Cardiac muscle cell (in vitro differentiated cells and primary cell): ENCODE data around the gene ZNF134. TPM values are rescaled to one million over a fixed set of nuclear protein-coding genes. Genes with fewer than 3 reads are reported as not detected.
A peak's percentile ranks its signal among the peaks of the same experiment; 100 is the strongest.

Source experiments
- DNase-seq, 2 donors: peaks; one replicate each; pipeline versions ENCODE4 v3.0.0 to v3.0.0-alpha.2; 2010 to 2017; ENCODE audit warnings: low read depth in 1 of 2, low spot score in 1 of 2
- H3K27ac ChIP-seq: fragments of 200-600 bp; sonication (generic); 2 replicates; pipeline ENCODE4 v1.5.1; 2016
- H3K27me3 ChIP-seq: fragments of 200-600 bp; sonication (generic); 2 replicates; pipeline ENCODE4 v1.6.0; 2016; ENCODE audit warnings: control low read depth
- H3K36me3 ChIP-seq: fragments of 200-600 bp; sonication (generic); 2 replicates; pipeline ENCODE4 v1.5.1; 2016; ENCODE audit warnings: control low read depth
- H3K4me1 ChIP-seq: fragments of 200-600 bp; sonication (generic); 2 replicates; pipeline ENCODE4 v1.8.1; 2017; ENCODE audit warnings: low read depth, mild to moderate bottlenecking, mixed run types
- H3K4me3 ChIP-seq: fragments of 200-600 bp; sonication (generic); 2 replicates; pipeline ENCODE4 v1.5.1; 2016; ENCODE audit warnings: mild to moderate bottlenecking
- H3K9me3 ChIP-seq: fragments of 200-600 bp; sonication (generic); 2 replicates; pipeline ENCODE4 v1.5.1; 2017; ENCODE audit warnings: low read depth, mild to moderate bottlenecking, control low read depth
- polyA plus RNA-seq: library from polyadenylated mRNA; unstranded; fragments of >200 nt; fragmentation: Nextera tagmentation; extraction: Ambion mirVana; gene quantifications from 2 replicates; pipeline ENCODE4 v1.2.1, GENCODE V29; 2016
- total RNA-seq: library from RNA; depleted of rRNA; stranded (reverse); fragments of >200 nt; gene quantifications from 2 replicates; pipeline ENCODE4 v1.2.3, GENCODE V29; 2016
- TF ChIP-seq, protein P1 (sequence below): IDR thresholded peaks from 2 replicates; pipeline ENCODE4 v1.5.1; 2012; ENCODE audit warnings: low read depth, mild to moderate bottlenecking, low read length

ZNF134 gene
- total and polyA plus RNA-seq, 2 experiments from 2014 or later, result 18.6 to 76.0 TPM

DNA sequence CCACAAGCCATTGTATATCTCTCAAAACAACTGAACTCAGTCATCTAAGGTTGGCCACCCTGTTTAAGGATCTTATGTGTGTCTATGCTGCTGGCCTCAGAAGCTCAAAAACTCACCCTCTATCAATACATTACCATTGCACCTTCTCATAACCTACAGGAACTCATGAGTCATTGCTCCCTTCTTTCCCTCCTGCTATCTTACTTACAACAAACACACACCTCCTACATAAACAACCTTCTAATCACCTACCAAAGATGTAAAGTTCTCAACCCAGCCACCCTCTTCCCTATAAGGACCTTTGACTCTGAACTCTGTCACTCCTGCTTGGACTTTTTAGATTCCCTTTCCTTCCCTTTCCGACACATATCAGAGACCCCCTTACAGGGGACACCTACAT, 41.4 kb downstream of the ZNF134 start:
- Histone ChIP-seq H3K4me1 (no peaks in the 10 kb centered on the region), H3K4me3 (no peak overlapping the region), H3K36me3 (no peaks in the 10 kb centered on the region), H3K27ac (no peak overlapping the region), H3K27me3 (peaks cover 36% of the 10 kb centered on the region), H3K9me3 (no peaks in the 10 kb centered on the region)
- TF ChIP-seq, protein P1, sequence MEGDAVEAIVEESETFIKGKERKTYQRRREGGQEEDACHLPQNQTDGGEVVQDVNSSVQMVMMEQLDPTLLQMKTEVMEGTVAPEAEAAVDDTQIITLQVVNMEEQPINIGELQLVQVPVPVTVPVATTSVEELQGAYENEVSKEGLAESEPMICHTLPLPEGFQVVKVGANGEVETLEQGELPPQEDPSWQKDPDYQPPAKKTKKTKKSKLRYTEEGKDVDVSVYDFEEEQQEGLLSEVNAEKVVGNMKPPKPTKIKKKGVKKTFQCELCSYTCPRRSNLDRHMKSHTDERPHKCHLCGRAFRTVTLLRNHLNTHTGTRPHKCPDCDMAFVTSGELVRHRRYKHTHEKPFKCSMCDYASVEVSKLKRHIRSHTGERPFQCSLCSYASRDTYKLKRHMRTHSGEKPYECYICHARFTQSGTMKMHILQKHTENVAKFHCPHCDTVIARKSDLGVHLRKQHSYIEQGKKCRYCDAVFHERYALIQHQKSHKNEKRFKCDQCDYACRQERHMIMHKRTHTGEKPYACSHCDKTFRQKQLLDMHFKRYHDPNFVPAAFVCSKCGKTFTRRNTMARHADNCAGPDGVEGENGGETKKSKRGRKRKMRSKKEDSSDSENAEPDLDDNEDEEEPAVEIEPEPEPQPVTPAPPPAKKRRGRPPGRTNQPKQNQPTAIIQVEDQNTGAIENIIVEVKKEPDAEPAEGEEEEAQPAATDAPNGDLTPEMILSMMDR, result no peak
- no peak for DNase-seq

DNA sequence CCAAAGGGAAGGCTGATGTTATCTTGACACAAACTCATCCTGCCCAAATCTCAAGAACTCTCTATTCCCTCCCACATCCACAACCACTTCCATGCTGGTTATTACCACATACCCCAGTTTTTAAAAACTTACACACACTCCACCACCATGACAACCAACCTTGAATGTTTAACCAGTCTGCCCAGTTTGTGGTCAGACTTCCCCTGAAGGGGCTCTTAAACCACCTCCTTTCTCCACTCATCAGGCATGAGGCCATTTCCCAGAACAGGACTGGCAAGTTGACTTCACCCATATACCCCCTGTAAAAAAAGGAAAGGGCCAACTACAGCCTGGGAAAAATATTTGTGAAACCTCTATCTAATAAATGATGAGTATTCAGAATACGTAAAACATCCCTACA, 42.3 kb downstream of the ZNF134 start:
- H3K4me1 ChIP-seq, result no peaks in the 10 kb centered on the region
- H3K27me3 ChIP-seq, result peaks cover 45% of the 10 kb centered on the region
- TF ChIP-seq, protein P1, result no peak
- no peak overlapping the region for H3K27ac ChIP-seq
- H3K4me3 ChIP-seq, result no peak overlapping the region
- H3K36me3 ChIP-seq, result no peaks in the 10 kb centered on the region
- no peak for DNase-seq
- H3K9me3 ChIP-seq, result no peaks in the 10 kb centered on the region

DNA sequence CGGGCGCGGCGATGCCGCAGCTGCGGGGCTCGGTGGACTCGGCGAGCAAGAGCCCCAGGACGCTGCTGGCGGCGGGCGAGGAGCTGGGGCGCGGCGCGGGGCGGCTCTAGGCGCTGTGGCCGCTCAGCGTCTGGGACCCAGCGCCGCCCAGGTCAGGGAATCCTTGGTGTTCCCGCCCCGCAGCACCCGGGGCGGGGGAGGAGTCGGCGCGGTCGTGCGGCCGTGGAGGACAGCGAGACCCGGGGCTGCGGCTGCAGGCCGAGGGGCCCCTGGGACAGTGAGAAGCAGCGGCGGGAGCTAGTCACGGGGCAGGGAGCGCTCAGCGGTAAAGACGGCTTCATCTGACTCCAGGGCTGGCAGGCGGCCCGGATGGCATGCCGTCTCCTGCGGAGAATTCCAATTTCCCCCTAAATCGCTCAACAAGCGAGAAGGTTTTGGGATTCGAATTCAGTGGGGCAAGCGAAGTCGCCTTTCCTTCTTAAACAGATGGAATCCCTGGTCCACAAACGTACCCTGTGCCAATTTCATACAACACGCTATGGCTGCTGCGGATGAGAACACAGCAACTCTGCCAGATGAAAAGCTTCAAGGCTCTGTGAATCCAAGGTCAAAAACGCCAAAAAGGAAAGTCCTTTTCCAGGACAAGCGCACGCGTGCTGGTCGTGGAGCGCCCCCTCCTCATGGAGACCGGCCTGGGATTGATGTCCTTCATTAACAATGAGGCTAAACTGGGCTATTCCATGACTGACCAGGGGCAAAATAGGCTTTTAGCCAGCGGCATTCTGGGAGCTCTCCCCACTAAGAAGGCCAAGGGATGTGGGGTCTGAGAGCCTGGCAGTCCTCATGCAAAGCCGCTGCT, 50.5 kb downstream of the ZNF134 start:
- DNase-seq, result peak; percentile 76 to 88
- Histone ChIP-seq H3K9me3 (no peaks in the 10 kb centered on the region), H3K4me3 (peak overlapping the region; percentile 42), H3K27ac (peak overlapping the region; percentile 44), H3K27me3 (peaks cover 28% of the 10 kb centered on the region), H3K4me1 (no peaks in the 10 kb centered on the region), H3K36me3 (no peaks in the 10 kb centered on the region)
- TF ChIP-seq, protein P1, result no peak

DNA sequence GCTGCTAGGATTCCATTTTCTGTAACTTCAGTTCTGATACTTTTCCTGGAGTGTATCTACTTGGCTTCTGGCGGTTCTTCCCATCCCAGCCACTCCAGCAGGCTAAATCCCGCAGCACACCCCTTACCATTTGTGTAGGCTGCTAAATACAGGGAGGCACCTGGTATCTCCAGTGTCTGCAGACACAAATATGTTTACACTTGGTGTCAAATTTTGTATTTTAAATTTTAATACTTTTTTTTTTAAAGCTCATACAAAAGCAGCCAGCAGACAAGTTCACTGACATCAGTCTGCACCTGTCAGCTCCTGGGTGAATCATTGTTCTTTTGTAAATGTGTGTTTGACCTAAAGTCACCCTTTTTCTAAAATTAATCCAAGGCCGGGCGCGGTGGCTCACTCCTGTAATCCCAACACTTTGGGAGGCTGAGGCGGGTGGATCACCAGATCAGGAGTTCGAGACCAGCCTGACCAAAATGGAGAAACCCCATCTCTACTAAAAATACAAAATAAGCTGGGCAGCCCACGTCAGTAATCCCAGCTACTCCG, 51.3 kb downstream of the ZNF134 start:
- H3K4me1 ChIP-seq, result no peaks in the 10 kb centered on the region
- no peak overlapping the region for H3K4me3 ChIP-seq
- H3K27me3 ChIP-seq, result peaks cover 19% of the 10 kb centered on the region
- peak overlapping the region; percentile 44 for H3K27ac ChIP-seq
- no peaks in the 10 kb centered on the region for H3K9me3 ChIP-seq
- no peak for DNase-seq
- TF ChIP-seq, protein P1, result no peak
- no peaks in the 10 kb centered on the region for H3K36me3 ChIP-seq

DNA sequence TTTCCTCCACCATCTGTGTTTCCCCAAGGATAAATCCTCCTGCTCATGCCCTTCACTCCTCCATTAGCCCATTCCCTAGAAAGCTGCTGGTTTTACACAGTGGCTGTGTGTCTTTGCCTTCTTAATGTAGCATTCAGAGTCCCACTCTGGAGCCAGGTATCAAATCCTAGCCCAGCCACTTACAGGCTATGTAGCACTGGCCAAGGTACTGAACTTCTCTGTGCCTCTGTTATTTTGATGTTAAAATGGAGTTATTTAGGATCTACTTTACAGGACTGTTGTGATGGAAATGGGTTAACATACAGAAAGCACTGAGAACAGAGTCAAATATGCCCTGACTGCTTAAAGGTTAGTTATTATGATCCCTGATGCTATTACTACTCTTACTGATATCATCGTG, 53.2 kb downstream of the ZNF134 start:
- Histone ChIP-seq H3K27ac (no peak overlapping the region), H3K36me3 (no peaks in the 10 kb centered on the region), H3K4me1 (no peaks in the 10 kb centered on the region), H3K27me3 (peaks cover 8% of the 10 kb centered on the region), H3K9me3 (no peaks in the 10 kb centered on the region), H3K4me3 (no peak overlapping the region)
- DNase-seq, result peak in 1 of 2 donors; percentile 14
- TF ChIP-seq, protein P1, result no peak
